Measurements from ENCODE around the gene KXD1. TPM values are rescaled to one million over a fixed set of nuclear protein-coding genes. Genes with fewer than 3 reads are reported as not detected.
A peak's percentile ranks its signal among the peaks of the same experiment; 100 is the strongest.

Gene KXD1
- total RNA-seq, 1 donor from 2014 or later, result 131 TPM

DNA sequence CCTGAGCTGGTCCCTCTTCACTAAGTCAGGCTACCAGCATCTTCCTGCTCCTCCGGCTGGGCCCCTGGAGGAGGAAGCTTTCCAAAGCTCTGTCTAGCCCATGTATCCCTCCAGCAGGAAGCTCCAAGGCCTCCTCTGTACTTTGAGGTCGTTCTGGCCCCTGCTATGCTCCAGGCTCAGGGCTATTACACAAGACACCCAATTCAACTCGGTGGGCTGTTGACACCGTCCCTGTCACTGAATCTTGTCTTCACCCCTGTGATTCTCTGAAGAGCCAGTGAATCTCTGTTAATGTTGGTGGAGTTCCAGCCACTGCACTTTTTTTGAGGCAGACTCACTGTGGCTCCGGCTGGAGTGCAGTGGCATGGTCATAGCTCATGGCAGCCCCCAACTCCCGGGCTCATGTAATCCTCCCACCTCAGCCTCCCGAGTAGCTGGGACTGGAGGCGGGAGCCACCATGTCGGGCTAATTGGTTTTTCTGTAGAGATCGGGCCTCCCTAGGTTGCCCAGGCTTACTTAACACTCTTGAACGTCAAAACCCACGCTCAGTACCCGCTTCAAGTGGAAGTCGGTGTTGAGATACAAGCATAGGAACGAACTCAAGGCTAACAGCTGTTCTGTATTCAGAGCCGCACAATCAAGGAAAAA, 30.4 kb downstream of the KXD1 start:
- H3K27ac ChIP-seq, result peak overlapping the region; percentile 88
- DNase-seq (ENCODE audit: extremely low spot score in 2 of 2), result no peak
- peaks cover 0 to 8% of the 10 kb centered on the region in 2 donors for H3K36me3 ChIP-seq
- TF ChIP-seq, protein P1, sequence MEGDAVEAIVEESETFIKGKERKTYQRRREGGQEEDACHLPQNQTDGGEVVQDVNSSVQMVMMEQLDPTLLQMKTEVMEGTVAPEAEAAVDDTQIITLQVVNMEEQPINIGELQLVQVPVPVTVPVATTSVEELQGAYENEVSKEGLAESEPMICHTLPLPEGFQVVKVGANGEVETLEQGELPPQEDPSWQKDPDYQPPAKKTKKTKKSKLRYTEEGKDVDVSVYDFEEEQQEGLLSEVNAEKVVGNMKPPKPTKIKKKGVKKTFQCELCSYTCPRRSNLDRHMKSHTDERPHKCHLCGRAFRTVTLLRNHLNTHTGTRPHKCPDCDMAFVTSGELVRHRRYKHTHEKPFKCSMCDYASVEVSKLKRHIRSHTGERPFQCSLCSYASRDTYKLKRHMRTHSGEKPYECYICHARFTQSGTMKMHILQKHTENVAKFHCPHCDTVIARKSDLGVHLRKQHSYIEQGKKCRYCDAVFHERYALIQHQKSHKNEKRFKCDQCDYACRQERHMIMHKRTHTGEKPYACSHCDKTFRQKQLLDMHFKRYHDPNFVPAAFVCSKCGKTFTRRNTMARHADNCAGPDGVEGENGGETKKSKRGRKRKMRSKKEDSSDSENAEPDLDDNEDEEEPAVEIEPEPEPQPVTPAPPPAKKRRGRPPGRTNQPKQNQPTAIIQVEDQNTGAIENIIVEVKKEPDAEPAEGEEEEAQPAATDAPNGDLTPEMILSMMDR (IDR thresholded peaks at IDR 0.05), result no peak
- TF ChIP-seq POLR2A (IDR thresholded peaks at IDR 0.05) (no peak), POLR2AphosphoS5 (IDR thresholded peaks at IDR 0.05; ENCODE audit: insufficient read depth in 1 of 2, low read depth in 1 of 2) (no peak)
- peak overlapping the region; percentile 72 to 79 for H3K4me3 ChIP-seq
- H3K4me1 ChIP-seq, result peaks cover 33% of the 10 kb centered on the region
- intact Hi-C loops (cut with DNase I), result no loop called here
- no peaks in the 10 kb centered on the region for H3K9me3 ChIP-seq
- H3K27me3 ChIP-seq, result no peaks in the 10 kb centered on the region

DNA sequence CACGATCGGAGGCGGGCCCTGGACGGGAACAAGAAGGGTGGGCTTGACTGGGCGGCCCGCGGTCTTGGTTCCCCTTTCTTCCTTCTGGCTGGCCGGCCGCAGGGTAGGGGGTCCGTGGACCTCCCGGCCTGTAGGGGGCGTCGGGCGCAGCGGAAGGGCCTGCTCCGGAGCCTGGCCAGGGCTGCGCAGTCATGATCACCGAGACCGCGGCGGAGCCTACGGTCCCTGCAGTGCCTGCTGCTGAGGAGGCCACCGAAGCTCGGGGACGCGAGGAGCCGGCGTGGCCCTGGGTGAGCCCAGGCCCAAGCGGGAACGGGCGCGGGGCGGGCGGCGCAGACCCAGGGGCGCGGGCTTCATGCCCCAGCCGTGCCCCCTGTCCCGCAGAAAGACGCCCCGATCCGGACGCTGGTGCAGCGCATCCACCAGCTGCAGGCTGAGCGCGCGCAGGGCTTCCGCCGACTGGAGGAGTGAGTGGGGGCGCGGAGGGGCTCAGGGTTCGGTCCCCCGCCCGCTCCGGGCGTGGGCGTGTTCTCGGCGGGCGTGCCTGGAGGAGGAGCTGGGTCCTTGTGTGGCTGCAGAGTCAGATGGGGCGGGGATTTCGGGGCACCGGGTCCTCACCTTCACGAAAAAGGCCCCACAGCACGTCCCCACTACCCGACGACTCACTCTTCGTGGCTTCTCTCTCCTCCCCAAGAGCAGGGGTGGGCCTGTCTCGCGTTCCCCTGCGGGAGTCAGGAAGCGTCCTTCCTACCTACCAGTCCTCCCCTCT, 31.1 kb downstream of the KXD1 start, which contains the start of gene REX1BD:
Gene REX1BD (plus strand): TSS at position 188 of the 769 bp plus-strand sequence. CDS start 4 bp downstream, at position 192.
- H3K27me3 ChIP-seq, result no peaks in the 10 kb centered on the region
- intact Hi-C loops (cut with DNase I), result no loop called here
- TF ChIP-seq POLR2AphosphoS5 (IDR thresholded peaks at IDR 0.05; ENCODE audit: insufficient read depth in 1 of 2, low read depth in 1 of 2), result peak in 1 of 2 donors; percentile 64
- TF ChIP-seq POLR2A (IDR thresholded peaks at IDR 0.05), result peak in 1 of 2 donors; percentile 22
- TF ChIP-seq, protein P1 (IDR thresholded peaks at IDR 0.05), result peak; percentile 67 to 96 (median 89)

GRCh38 chr19:18589380-18590272, 32.0 kb downstream of the KXD1 start:
- no peak for DNase-seq (ENCODE audit: extremely low spot score in 2 of 2)
- Histone ChIP-seq H3K27ac (peak overlapping the region; percentile 88), H3K4me3 (peak overlapping the region; percentile 72 to 79), H3K27me3 (no peaks in the 10 kb centered on the region), H3K36me3 (peaks cover 0 to 8% of the 10 kb centered on the region in 2 donors), H3K4me1 (peaks cover 44% of the 10 kb centered on the region), H3K9me3 (no peaks in the 10 kb centered on the region)
- TF ChIP-seq, protein P1 (IDR thresholded peaks at IDR 0.05), result no peak
- TF ChIP-seq POLR2AphosphoS5 (IDR thresholded peaks at IDR 0.05; ENCODE audit: insufficient read depth in 1 of 2, low read depth in 1 of 2), result peak in 1 of 2 donors; percentile 46
- intact Hi-C loops (cut with DNase I), result loop anchor here (5.0 to 10.0 kb wide), 3 partner anchors 85 to 263 kb away; no protein-coding TSS in a partner anchor

More for the DNA sequence above, 31.1 kb downstream of the KXD1 start, which contains the start of gene REX1BD:
- Histone ChIP-seq H3K4me1 (peaks cover 35% of the 10 kb centered on the region), H3K4me3 (peak within 1 kb of the TSS; percentile 72 to 79), H3K36me3 (peaks cover 0 to 8% of the 10 kb centered on the region in 2 donors), H3K27ac (peak within 1 kb of the TSS; percentile 88), H3K9me3 (no peaks in the 10 kb centered on the region)
- peak in 1 of 2 donors; percentile 85 for DNase-seq (ENCODE audit: extremely low spot score in 2 of 2)

DNA sequence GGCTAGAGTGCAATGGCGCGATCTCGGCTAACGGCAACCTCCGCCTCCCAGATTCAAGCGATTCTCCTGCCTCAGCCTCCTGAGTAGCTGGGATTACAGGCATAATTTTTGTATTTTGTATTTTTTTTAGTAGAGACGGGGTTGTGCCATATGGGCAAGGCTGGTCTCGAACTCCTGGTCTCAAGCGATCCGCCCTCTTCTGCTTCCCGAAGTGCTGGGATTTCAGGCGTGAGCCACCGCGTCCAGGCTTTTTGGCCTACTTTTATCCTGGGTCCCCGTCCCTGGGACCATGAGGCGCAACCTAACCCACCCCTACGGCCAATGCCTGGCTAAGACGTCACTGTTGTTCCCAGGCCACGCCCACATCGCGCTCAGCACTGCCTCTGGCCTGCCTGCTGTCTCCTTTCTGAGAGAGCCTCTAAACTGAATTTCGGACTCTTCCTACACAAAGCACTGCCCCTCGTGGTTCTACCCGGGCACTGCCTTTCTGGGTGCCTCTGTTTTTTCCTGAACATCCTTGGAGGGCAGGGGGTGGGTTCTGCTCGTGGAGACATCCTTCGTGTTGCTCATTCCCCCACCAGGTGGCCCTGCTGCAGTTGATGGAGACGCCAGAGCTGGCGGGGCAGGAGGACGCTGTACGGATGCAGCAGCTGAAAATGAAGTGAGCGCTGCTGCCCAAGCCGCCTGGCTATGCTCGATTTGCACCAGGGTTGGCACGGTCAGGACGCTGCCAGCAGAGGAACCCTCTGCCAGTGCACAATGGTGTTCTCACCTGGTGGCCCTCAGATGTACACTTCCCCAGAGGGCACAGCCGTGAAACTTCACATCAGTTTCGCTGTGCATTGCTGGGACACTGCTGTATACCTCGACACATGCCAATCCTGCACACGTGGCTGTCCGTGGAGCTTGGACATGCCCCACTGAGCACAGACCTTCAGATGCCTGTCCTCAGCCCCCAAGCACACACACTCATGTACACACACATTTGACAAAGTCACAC, 32.9 kb downstream of the KXD1 start:
- no peak for DNase-seq (ENCODE audit: extremely low spot score in 2 of 2)
- peak overlapping the region; percentile 88 for H3K27ac ChIP-seq
- no peaks in the 10 kb centered on the region for H3K27me3 ChIP-seq
- peak overlapping the region in 1 of 2 donors; percentile 72 for H3K4me3 ChIP-seq
- intact Hi-C loops (cut with DNase I), result loop anchor here (5.0 to 10.0 kb wide), 3 partner anchors 84 to 262 kb away; no protein-coding TSS in a partner anchor
- H3K9me3 ChIP-seq, result no peaks in the 10 kb centered on the region
- peaks cover 0 to 8% of the 10 kb centered on the region in 2 donors for H3K36me3 ChIP-seq
- peaks cover 51% of the 10 kb centered on the region for H3K4me1 ChIP-seq
- TF ChIP-seq, protein P1 (IDR thresholded peaks at IDR 0.05), result no peak
- TF ChIP-seq POLR2A (IDR thresholded peaks at IDR 0.05) (no peak), POLR2AphosphoS5 (IDR thresholded peaks at IDR 0.05; ENCODE audit: insufficient read depth in 1 of 2, low read depth in 1 of 2) (peak in 1 of 2 donors; percentile 3)

Data from vagina (tissue), 2 donors.